T-helper 17 cell (primary cell): ENCODE data around the gene UIMC1. TPM values are rescaled to one million over a fixed set of nuclear protein-coding genes. Genes with fewer than 3 reads are reported as not detected.

Source experiments
- ATAC-seq: fragments of 150-1000 bp; cut with Tn5 transposase; 2 replicates; pipeline ENCODE4 v1.10.0; 2021; ENCODE audit warnings: mild to moderate bottlenecking, moderate library complexity
- DNase-seq, 3 donors: peaks; one replicate each; pipeline versions ENCODE4 v3.0.0 to v3.0.0-alpha.2; 2020 to 2021
- H3K9me3 ChIP-seq: one replicate; pipeline ENCODE4 v1.7.0; 2013; ENCODE audit warnings: low read length, mild to moderate bottlenecking; ENCODE audit not compliant: control insufficient read depth, poor library complexity, severe bottlenecking
- H3K27ac Mint-ChIP-seq: one replicate; pipeline ENCODE4 v1.8.0; 2022; ENCODE audit warnings: mild to moderate bottlenecking, moderate library complexity, mixed read lengths
- H3K27me3 Mint-ChIP-seq: one replicate; pipeline ENCODE4 v1.8.0; 2022; ENCODE audit warnings: mixed read lengths
- H3K36me3 Mint-ChIP-seq: one replicate; pipeline ENCODE4 v1.8.0; 2022; ENCODE audit warnings: low read depth, mixed read lengths
- H3K4me1 Mint-ChIP-seq: one replicate; pipeline ENCODE4 v1.8.0; 2022; ENCODE audit warnings: mild to moderate bottlenecking, mixed read lengths
- H3K4me3 Mint-ChIP-seq: one replicate; pipeline ENCODE4 v1.8.0; 2022; ENCODE audit warnings: mild to moderate bottlenecking, moderate library complexity, mixed read lengths
- total RNA-seq, 4 donors: library from RNA in 2 of 4; stranded (reverse) in 2 of 4; gene quantifications; one replicate each; pipeline ENCODE4 v1.2.3 and lab custom pipeline; 2022 to 2026

UIMC1 gene
- total RNA-seq, 2 donors from 2014 or later = 57.6 to 65.3 TPM

GRCh38 chr5:176861276-176861675, 145.3 kb downstream of the UIMC1 start:
- Mint-ChIP-seq H3K4me1 (peaks cover 4% of the 10 kb centered on the region), H3K4me3 (no peak overlapping the region), H3K27me3 (peaks cover 44% of the 10 kb centered on the region), H3K36me3 (no peaks in the 10 kb centered on the region), H3K27ac (no peak overlapping the region)
- ATAC-seq = no peak
- H3K9me3 ChIP-seq = no peaks in the 10 kb centered on the region
- no peak for DNase-seq

- ATAC-seq = no peak
- DNase-seq = no peak
- Mint-ChIP-seq H3K4me3 (no peak overlapping the region), H3K4me1 (peaks cover 4% of the 10 kb centered on the region), H3K27ac (no peak overlapping the region), H3K27me3 (peaks cover 35% of the 10 kb centered on the region), H3K36me3 (no peaks in the 10 kb centered on the region)
- no peaks in the 10 kb centered on the region for H3K9me3 ChIP-seq
These were observed 146.2 kb downstream of the UIMC1 start for GRCh38 chr5:176860381-176860780.

GRCh38 chr5:176859916-176860315, 146.7 kb downstream of the UIMC1 start:
- no peak overlapping the region for H3K4me3 Mint-ChIP-seq
- DNase-seq (no peak), ATAC-seq (no peak)
- no peaks in the 10 kb centered on the region for H3K9me3 ChIP-seq
- no peaks in the 10 kb centered on the region for H3K36me3 Mint-ChIP-seq
- H3K27me3 Mint-ChIP-seq = peaks cover 35% of the 10 kb centered on the region
- H3K27ac Mint-ChIP-seq = no peak overlapping the region
- H3K4me1 Mint-ChIP-seq = peaks cover 6% of the 10 kb centered on the region

GRCh38 chr5:176857894-176858273, 148.7 kb downstream of the UIMC1 start:
- DNase-seq (no peak), ATAC-seq (no peak)
- Mint-ChIP-seq H3K4me1 (peaks cover 5% of the 10 kb centered on the region), H3K36me3 (no peaks in the 10 kb centered on the region), H3K27me3 (peaks cover 29% of the 10 kb centered on the region), H3K4me3 (no peak overlapping the region), H3K27ac (no peak overlapping the region)
- no peaks in the 10 kb centered on the region for H3K9me3 ChIP-seq

- peaks cover 7% of the 10 kb centered on the region for H3K4me1 Mint-ChIP-seq
These were observed 149.2 kb downstream of the UIMC1 start for GRCh38 chr5:176857216-176857893.

GRCh38 chr5:176856746-176857145, 149.8 kb downstream of the UIMC1 start:
- peaks cover 7% of the 10 kb centered on the region for H3K4me1 Mint-ChIP-seq
- H3K27ac Mint-ChIP-seq = no peak overlapping the region
- peaks cover 35% of the 10 kb centered on the region for H3K27me3 Mint-ChIP-seq
- peaks cover 2% of the 10 kb centered on the region for H3K36me3 Mint-ChIP-seq
- DNase-seq = no peak
- ATAC-seq = no peak
- H3K4me3 Mint-ChIP-seq = no peak overlapping the region
- no peaks in the 10 kb centered on the region for H3K9me3 ChIP-seq

More at GRCh38 chr5:176857216-176857893, 149.2 kb downstream of the UIMC1 start:
- no peak overlapping the region for H3K4me3 Mint-ChIP-seq
- H3K9me3 ChIP-seq = no peaks in the 10 kb centered on the region
- DNase-seq (no peak), ATAC-seq (no peak)
- no peaks in the 10 kb centered on the region for H3K36me3 Mint-ChIP-seq
- H3K27me3 Mint-ChIP-seq = peaks cover 29% of the 10 kb centered on the region
- H3K27ac Mint-ChIP-seq = no peak overlapping the region

GRCh38 chr5:176855598-176855997, 151.0 kb downstream of the UIMC1 start:
- Mint-ChIP-seq H3K36me3 (peaks cover 2% of the 10 kb centered on the region), H3K4me3 (no peak overlapping the region), H3K4me1 (peaks cover 7% of the 10 kb centered on the region), H3K27me3 (peaks cover 35% of the 10 kb centered on the region), H3K27ac (no peak overlapping the region)
- ATAC-seq = no peak
- H3K9me3 ChIP-seq = no peaks in the 10 kb centered on the region
- DNase-seq = no peak

Other genes starting within 250 kb of the UIMC1 start
- gene UNC5A, start 196.2 kb downstream of the UIMC1 start, total RNA-seq = not detected
- 1 to 10 TPM; 1.2 to 4.6 TPM for gene HK3, start 107.4 kb downstream of the UIMC1 start, total RNA-seq
- gene ZNF346, start 15.9 kb upstream of the UIMC1 start, total RNA-seq = 10 to 100 TPM; 14.9 to 18.4 TPM
- gene FGFR4, start 80.1 kb upstream of the UIMC1 start, total RNA-seq = 1 to 10 TPM; 1.4 to 3.8 TPM
- gene NSD1, start 127.0 kb upstream of the UIMC1 start, total RNA-seq = 100 to 1,000 TPM; 103 TPM